ENCODE data around the gene ELMO3.

The ELMO3 gene

GRCh38 chr16:67252609-67253497 is 53.9 kb downstream of the ELMO3 start (continued):
- TF ChIP-seq ZNF404 (tag by site-specific recombination; IDR thresholded peaks at IDR 0.05), result no peak
- TF ChIP-seq ZEB2 (tag by site-specific recombination; IDR thresholded peaks at IDR 0.05), result no peak
- TF ChIP-seq ZNF133 (tag by site-specific recombination; IDR thresholded peaks at IDR 0.05), result no peak
- TF ChIP-seq ZNF23 (tag by site-specific recombination; IDR thresholded peaks at IDR 0.05; ENCODE audit: borderline replicate concordance), result no peak
- TF ChIP-seq ZNF214 (tag by site-specific recombination; IDR thresholded peaks at IDR 0.05; ENCODE audit: borderline replicate concordance), result no peak
- no peak for TF ChIP-seq ZNF585B (tag by site-specific recombination; IDR thresholded peaks at IDR 0.05)
